AG09309 (cell line): ENCODE results near the gene FRAS1.

Source experiments
- DNase-seq: peaks from one replicate; pipeline ENCODE4 v3.0.0-alpha.2; 2010; ENCODE audit warnings: low read depth
- H3K4me3 ChIP-seq: 2 replicates; pipeline ENCODE4 v1.5.1; 2011; ENCODE audit warnings: mild to moderate bottlenecking, low read depth, low read length, moderate library complexity; ENCODE audit not compliant: control insufficient read depth
- TF ChIP-seq, protein P1 (sequence below): IDR thresholded peaks from 2 replicates; pipeline ENCODE4 v1.5.1; 2011; ENCODE audit warnings: mild to moderate bottlenecking, low read depth, low read length, inconsistent platforms; ENCODE audit not compliant: insufficient read depth, control insufficient read depth; ENCODE audit errors: missing control alignments

Gene FRAS1

GRCh38 chr4:78218260-78218659 lies 161.1 kb downstream of the FRAS1 start:
- DNase-seq: no peak
- H3K4me3 ChIP-seq: no peak overlapping the region
- TF ChIP-seq, protein P1, sequence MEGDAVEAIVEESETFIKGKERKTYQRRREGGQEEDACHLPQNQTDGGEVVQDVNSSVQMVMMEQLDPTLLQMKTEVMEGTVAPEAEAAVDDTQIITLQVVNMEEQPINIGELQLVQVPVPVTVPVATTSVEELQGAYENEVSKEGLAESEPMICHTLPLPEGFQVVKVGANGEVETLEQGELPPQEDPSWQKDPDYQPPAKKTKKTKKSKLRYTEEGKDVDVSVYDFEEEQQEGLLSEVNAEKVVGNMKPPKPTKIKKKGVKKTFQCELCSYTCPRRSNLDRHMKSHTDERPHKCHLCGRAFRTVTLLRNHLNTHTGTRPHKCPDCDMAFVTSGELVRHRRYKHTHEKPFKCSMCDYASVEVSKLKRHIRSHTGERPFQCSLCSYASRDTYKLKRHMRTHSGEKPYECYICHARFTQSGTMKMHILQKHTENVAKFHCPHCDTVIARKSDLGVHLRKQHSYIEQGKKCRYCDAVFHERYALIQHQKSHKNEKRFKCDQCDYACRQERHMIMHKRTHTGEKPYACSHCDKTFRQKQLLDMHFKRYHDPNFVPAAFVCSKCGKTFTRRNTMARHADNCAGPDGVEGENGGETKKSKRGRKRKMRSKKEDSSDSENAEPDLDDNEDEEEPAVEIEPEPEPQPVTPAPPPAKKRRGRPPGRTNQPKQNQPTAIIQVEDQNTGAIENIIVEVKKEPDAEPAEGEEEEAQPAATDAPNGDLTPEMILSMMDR: no peak

- no peak overlapping the region for H3K4me3 ChIP-seq
- TF ChIP-seq, protein P1: no peak
- DNase-seq: no peak
Observed at GRCh38 chr4:78219825-78220224, 162.7 kb downstream of the FRAS1 start.

GRCh38 chr4:78220283-78220682 lies 163.2 kb downstream of the FRAS1 start:
- DNase-seq: no peak
- TF ChIP-seq, protein P1: no peak
- no peak overlapping the region for H3K4me3 ChIP-seq

DNA sequence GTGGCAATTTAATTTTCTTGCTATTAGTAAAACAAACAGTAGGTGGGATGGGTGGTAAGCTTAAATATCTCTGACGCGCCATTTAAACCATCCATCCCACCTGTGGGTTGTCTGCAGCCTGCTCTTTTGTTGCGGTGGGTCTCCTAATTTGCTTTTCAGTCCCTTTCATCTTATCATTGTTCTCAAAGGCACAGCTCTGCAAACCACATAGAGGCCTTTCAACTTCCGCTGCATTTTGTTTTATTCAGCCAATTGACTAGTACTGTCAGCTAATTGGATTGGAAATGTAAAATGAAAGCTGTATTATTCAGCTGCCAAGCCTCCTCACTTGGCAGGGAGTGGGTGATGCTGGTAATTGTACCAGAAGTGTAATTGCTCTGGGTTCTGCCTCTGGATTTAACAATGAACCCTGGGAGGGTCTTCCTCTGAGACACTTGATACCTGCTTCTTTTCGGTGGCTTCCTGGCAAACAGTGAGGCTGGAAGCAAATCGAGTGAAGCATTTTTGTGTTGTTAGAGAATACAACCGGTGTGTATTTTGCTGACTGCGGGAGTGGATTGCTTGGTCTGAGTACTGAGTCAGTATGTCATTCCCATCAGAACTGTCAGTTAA lies 165.6 kb downstream of the FRAS1 start:
- TF ChIP-seq, protein P1: no peak
- DNase-seq: no peak
- no peak overlapping the region for H3K4me3 ChIP-seq

DNA sequence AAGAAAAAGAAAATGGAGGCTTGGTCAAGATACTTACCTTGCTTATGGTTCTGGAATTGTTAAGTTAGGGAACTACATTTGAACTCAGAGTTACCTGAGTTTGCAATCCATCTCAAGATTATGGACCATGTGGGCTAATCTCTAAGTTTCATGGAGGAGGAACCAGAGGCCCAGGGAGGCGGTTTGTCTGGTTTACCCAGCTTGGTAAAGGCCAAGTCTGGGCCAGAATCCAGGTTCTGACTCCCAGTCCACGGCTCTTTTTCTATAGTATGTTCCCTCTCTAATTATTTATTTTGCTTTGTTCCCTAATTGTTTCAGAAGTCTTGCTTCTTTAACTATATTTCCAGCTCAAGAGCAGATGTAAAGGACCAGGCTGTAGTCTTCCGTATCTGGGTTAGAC lies 168.1 kb downstream of the FRAS1 start:
- no peak overlapping the region for H3K4me3 ChIP-seq
- TF ChIP-seq, protein P1: no peak
- DNase-seq: no peak

GRCh38 chr4:78226279-78226678 lies 169.2 kb downstream of the FRAS1 start:
- no peak overlapping the region for H3K4me3 ChIP-seq
- no peak for DNase-seq
- TF ChIP-seq, protein P1: no peak
